ENCODE data around the gene TLK2.
"Not testable (repeated sequence)": the region's sequence is repeated elsewhere in the genome, so short reads cannot be mapped to it uniquely, and the experiment has no call there.

TLK2 gene
- long read RNA-seq, donor 1, transcript TLK2-208 (1 exons, 3,536 nt), result major isoform, 11 of 11 reads
- long read RNA-seq, donor 1, partial matches to known transcripts, result 0 of 11 reads
- long read RNA-seq, donor 1, other reads (novel, unspliced or antisense), result 0 of 11 reads
- long read RNA-seq, donor 2, transcript TLK2-208 (1 exons, 3,536 nt), result major isoform, 7 of 9 reads
- long read RNA-seq, donor 2, partial matches to known transcripts, result 0 of 9 reads
- long read RNA-seq, donor 2, other reads (novel, unspliced or antisense), result 0 of 9 reads
- long read RNA-seq, donor 3, transcript TLK2-208 (1 exons, 3,536 nt), result major isoform, 8 of 9 reads
- long read RNA-seq, donor 3, partial matches to known transcripts, result 0 of 9 reads
- long read RNA-seq, donor 3, other reads (novel, unspliced or antisense), result 0 of 9 reads
- long read RNA-seq, donor 4, transcript TLK2-208 (1 exons, 3,536 nt), result major isoform, 10 of 13 reads
- long read RNA-seq, donor 4, partial matches to known transcripts, result 0 of 13 reads
- long read RNA-seq, donor 4, other reads (novel, unspliced or antisense), result 0 of 13 reads
- long read RNA-seq, donor 5, transcript TLK2-208 (1 exons, 3,536 nt), result major isoform, 8 of 22 reads
- long read RNA-seq, donor 5, partial matches to known transcripts, result 13 of 22 reads
- long read RNA-seq, donor 5, other reads (novel, unspliced or antisense), result 0 of 22 reads
- long read RNA-seq, donor 6, transcript TLK2-208 (1 exons, 3,536 nt), result major isoform, 8 of 14 reads
- long read RNA-seq, donor 6, partial matches to known transcripts, result 0 of 14 reads
- long read RNA-seq, donor 6, other reads (novel, unspliced or antisense), result 0 of 14 reads
- long read RNA-seq, donor 7, result 0 reads
- long read RNA-seq, donor 8, partial matches to known transcripts, result 6 of 10 reads
- long read RNA-seq, donor 8, other reads (novel, unspliced or antisense), result 0 of 10 reads

- DNase-seq, result no peak
These were observed at the start of gene TLK2 for GRCh38 chr17:62478424-62478879. Gene TLK2, plus strand, starts transcription at chr17:62478825. Its CDS starts 2,301 bp downstream, at chr17:62481126.

- DNase-seq, result not testable (repeated sequence)
These were observed 43.4 kb upstream of the TLK2 start for GRCh38 chr17:62435251-62435650.

- DNase-seq, result not testable (repeated sequence)
These were observed 37.4 kb upstream of the TLK2 start for GRCh38 chr17:62441181-62441580.

GRCh38 chr17:62444063-62444462 is 34.6 kb upstream of the TLK2 start:
- no peak for DNase-seq

- not testable (repeated sequence) for DNase-seq
These were observed 32.8 kb upstream of the TLK2 start for GRCh38 chr17:62445791-62446190.

GRCh38 chr17:62452195-62452594 is 26.4 kb upstream of the TLK2 start:
- not testable (repeated sequence) for DNase-seq

GRCh38 chr17:62453041-62453440 is 25.6 kb upstream of the TLK2 start:
- not testable (repeated sequence) for DNase-seq

- DNase-seq, result not testable (repeated sequence)
These were observed 25.0 kb upstream of the TLK2 start for GRCh38 chr17:62453656-62454055.

GRCh38 chr17:62454111-62454510 is 24.5 kb upstream of the TLK2 start:
- DNase-seq, result not testable (repeated sequence)

- no peak for DNase-seq
These were observed 22.6 kb upstream of the TLK2 start for GRCh38 chr17:62456016-62456415.

- DNase-seq, result not testable (repeated sequence)
These were observed 20.1 kb upstream of the TLK2 start for GRCh38 chr17:62458483-62458882.

- DNase-seq, result not testable (repeated sequence)
These were observed 14.2 kb upstream of the TLK2 start for GRCh38 chr17:62464422-62464821.

GRCh38 chr17:62465271-62465670 is 13.4 kb upstream of the TLK2 start:
- DNase-seq, result not testable (repeated sequence)

GRCh38 chr17:62470666-62471379 is 7.8 kb upstream of the TLK2 start:
- DNase-seq, result peak; percentile 25

- peak; percentile 27 for DNase-seq
These were observed 7.2 kb upstream of the TLK2 start for GRCh38 chr17:62471380-62471880.

GRCh38 chr17:62473030-62473982 is 5.3 kb upstream of the TLK2 start:
- not testable (repeated sequence) for DNase-seq

- not testable (repeated sequence) for DNase-seq
These were observed 1.5 kb upstream of the TLK2 start for GRCh38 chr17:62477111-62477510.

- DNase-seq, result peak; percentile 69
These were observed 762 bp upstream of the TLK2 start for GRCh38 chr17:62477718-62478408.

- DNase-seq, result peak; percentile 82
These were observed 434 bp downstream of the TLK2 start for GRCh38 chr17:62478880-62479638.
